ENCODE results near the gene TRIM8.
"Not testable (repeated sequence)": the region's sequence is repeated elsewhere in the genome, so short reads cannot be mapped to it uniquely, and the experiment has no call there.

Gene TRIM8

GRCh38 chr10:102691285-102692066 lies 47.2 kb downstream of the TRIM8 start:
- DNase-seq (ENCODE audit: low read depth in 1 of 2, low spot score in 1 of 2) = no peak

GRCh38 chr10:102695401-102695800 lies 51.1 kb downstream of the TRIM8 start:
- not testable (repeated sequence) for DNase-seq (ENCODE audit: low read depth in 1 of 2, low spot score in 1 of 2)

GRCh38 chr10:102696736-102697135 lies 52.5 kb downstream of the TRIM8 start:
- no peak for DNase-seq (ENCODE audit: low read depth in 1 of 2, low spot score in 1 of 2)

DNA sequence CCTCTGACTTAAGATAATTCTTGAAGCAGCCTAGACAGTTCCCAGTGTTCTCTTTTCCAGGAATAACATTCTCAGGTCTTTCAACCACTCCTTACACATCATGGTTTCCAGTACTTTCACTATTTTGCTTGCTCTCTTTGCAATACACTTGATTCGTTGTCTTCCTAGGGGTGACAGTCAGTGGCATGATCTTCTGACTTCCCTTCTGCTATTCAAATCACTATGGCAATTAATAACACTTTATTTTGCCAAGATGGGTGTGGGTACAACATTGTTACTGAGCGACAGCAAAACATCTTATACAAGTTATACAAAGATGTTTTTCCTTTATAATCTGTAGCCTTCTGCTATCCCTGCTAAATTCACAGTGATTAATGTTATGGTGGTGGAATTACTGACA lies 54.6 kb downstream of the TRIM8 start:
- no peak for DNase-seq (ENCODE audit: low read depth in 1 of 2, low spot score in 1 of 2)

- no peak for DNase-seq (ENCODE audit: low read depth in 1 of 2, low spot score in 1 of 2)
These were observed 57.0 kb downstream of the TRIM8 start for GRCh38 chr10:102701272-102701671.

DNA sequence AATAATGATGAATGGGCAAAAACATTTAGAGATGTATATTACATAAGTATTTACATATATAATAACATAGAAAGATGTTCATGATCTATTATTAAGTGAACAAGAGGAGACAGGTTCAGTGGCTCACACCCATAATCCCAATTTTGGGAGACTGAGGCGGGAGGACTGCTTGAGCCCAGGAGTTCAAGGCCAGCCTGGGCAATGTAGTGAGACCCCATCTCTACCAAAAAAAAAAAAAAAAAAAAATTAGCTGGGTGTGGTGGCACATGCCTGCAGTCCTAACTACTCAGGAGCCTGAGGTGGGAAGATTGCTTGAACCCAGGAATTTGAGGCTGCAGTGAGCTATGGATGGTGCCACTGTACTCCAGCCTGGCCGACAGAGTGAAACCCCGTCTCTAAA lies 57.5 kb downstream of the TRIM8 start:
- no peak for DNase-seq (ENCODE audit: low read depth in 1 of 2, low spot score in 1 of 2)

DNA sequence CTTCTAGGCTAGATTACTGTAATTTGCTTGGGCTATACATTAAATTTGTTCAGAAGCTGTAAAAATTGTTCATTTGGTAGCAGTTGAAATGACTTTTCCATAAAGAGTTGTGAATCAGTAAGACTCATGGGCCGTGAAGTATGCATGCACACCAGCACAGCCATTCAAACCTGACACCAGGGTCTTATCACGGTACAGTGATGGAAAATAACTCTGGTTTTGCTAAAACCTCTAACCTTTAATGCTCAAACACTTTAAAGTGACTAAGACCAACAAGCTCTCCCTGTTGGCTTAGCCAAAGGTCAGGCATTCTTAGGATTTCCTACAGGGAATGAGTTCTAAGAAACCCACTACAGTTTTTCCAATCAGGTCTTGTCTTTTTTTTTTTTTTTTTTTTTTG lies 58.5 kb downstream of the TRIM8 start:
- no peak for DNase-seq (ENCODE audit: low read depth in 1 of 2, low spot score in 1 of 2)

GRCh38 chr10:102704915-102705314 lies 60.6 kb downstream of the TRIM8 start:
- DNase-seq (ENCODE audit: low read depth in 1 of 2, low spot score in 1 of 2) = no peak

DNA sequence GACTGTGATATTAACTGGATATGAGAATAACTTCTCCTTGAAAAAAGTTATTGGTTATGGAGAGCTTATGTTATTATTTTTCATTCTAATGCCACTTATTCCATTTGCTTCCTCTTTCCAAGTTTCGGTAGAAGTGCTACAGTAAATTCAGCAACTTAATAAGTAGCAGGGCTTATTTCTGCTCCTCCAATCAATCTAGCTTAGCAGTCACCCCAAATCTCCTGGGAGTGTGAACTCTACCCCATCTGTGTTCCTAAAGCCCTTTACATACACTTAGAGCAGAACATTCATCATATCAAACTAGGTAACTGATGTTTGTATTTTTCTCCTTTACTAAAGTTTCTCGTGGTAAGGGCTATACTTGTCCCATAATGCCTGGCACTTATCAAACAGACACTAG lies 61.3 kb downstream of the TRIM8 start:
- no peak for DNase-seq (ENCODE audit: low read depth in 1 of 2, low spot score in 1 of 2)

Measured in activated CD4-positive, alpha-beta T cell treated with anti-CD3 and anti-CD28 coated beads, Interleukin-2, amount 50 U/mL, for 24 hours (primary cell).